GM12864 (cell line): ENCODE data around the gene WDR72.
"Not testable (repeated sequence)": the region's sequence is repeated elsewhere in the genome, so short reads cannot be mapped to it uniquely, and the experiment has no call there.

Experiments used
- DNase-seq: peaks from one replicate; pipeline ENCODE4 v3.0.0-alpha.2; 2011; ENCODE audit warnings: low read depth
- H3K4me3 ChIP-seq: 2 replicates; pipeline ENCODE4 v1.5.1; 2011; ENCODE audit warnings: mild to moderate bottlenecking, low read depth, low read length, control low read depth
- TF ChIP-seq, protein P1 (sequence below): IDR thresholded peaks from 2 replicates; pipeline ENCODE4 v1.5.1; 2011; ENCODE audit warnings: low read depth, mild to moderate bottlenecking, moderate library complexity, low read length, control low read depth, inconsistent platforms; ENCODE audit errors: missing control alignments

WDR72 gene

DNA sequence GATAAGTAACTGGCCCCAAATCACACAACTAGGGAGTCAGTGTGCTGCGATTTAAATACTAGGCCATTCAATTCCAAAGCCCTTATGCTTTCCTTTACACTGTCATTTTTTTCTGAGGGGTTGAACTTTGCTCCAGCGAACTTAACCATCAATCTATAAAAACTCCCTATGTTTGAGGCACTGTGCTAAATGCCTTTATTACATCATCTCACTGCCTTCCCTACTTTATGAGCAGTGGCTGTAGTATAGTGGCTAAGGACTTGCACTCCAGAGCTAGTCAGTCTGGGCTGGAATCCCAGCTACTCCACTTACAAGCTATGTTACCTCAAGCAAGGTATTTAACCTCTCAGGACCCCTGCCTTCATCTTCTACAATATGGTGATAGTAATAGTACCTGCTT, 26.9 kb upstream of the WDR72 start:
- H3K4me3 ChIP-seq = no peak overlapping the region
- TF ChIP-seq, protein P1, sequence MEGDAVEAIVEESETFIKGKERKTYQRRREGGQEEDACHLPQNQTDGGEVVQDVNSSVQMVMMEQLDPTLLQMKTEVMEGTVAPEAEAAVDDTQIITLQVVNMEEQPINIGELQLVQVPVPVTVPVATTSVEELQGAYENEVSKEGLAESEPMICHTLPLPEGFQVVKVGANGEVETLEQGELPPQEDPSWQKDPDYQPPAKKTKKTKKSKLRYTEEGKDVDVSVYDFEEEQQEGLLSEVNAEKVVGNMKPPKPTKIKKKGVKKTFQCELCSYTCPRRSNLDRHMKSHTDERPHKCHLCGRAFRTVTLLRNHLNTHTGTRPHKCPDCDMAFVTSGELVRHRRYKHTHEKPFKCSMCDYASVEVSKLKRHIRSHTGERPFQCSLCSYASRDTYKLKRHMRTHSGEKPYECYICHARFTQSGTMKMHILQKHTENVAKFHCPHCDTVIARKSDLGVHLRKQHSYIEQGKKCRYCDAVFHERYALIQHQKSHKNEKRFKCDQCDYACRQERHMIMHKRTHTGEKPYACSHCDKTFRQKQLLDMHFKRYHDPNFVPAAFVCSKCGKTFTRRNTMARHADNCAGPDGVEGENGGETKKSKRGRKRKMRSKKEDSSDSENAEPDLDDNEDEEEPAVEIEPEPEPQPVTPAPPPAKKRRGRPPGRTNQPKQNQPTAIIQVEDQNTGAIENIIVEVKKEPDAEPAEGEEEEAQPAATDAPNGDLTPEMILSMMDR = no peak
- no peak for DNase-seq

- H3K4me3 ChIP-seq, DNase-seq: not testable (repeated sequence)
Observed at GRCh38 chr15:53785241-53785640, 25.8 kb upstream of the WDR72 start.

DNA sequence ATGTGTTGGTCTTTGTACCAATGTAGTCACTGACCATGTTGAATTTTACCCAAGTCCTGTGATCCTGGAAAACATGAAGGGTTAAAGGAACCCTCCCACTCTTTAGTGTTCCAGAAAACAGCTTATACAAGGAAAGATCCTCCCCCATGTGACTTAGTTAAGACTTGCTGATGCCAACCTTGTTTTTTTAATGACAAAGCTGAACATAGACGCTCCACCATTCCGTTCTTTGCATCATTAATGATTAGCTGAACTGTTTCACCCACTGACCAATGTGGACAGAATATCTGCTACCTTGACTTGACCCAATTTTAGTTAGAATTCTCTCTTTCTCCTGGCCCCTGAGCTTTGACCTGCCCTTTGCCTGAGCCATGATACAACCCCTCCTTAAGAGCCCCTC, 3.5 kb upstream of the WDR72 start:
- DNase-seq = no peak
- TF ChIP-seq, protein P1 = no peak

GRCh38 chr15:53758412-53758811, 1.1 kb downstream of the WDR72 start:
- TF ChIP-seq, protein P1 = no peak
- no peak for DNase-seq
- no peak overlapping the region for H3K4me3 ChIP-seq

More for the DNA sequence above, 3.5 kb upstream of the WDR72 start:
- no peak overlapping the region for H3K4me3 ChIP-seq

DNA sequence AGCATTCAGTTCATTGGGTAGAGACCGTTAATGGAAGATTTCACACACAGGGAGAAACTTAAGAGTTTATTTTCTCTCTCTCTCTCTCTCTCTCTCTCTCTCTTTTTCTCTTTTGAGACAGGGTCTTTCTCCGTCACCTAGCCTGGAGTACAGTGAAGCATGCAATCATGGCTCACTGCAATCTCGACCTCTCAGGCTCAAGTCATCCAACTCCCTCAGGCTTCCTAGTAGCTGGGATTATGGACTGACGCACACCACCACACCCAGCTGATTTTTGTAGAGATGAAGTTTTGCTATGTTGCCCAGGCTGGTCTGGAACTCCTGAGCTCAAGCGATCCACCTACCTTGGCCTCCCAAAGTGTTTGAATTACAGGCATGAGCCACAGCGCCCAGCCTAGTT, 1.6 kb downstream of the WDR72 start:
- TF ChIP-seq, protein P1 = no peak
- no peak overlapping the region for H3K4me3 ChIP-seq
- no peak for DNase-seq

DNA sequence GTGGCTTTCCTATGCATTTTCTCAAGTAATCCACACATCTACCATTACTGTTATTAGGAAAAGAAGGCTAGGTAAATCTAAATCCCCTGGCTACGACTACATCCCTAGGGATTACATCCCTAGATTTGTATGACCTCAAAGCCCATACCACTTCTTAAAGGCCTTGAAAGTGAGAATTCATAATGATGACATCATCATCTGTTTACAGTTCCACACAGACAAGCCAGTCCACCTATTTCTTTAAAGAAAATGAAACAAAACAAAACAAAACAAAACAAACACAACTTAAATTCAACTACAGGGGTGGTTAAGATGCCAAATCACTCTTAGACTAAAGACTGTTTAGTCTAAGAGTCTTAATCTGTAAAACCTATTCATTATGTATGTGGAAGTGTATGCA, 5.7 kb downstream of the WDR72 start:
- no peak overlapping the region for H3K4me3 ChIP-seq
- TF ChIP-seq, protein P1 = no peak
- no peak for DNase-seq

- DNase-seq = no peak
- TF ChIP-seq, protein P1 = no peak
- H3K4me3 ChIP-seq = no peak overlapping the region
Observed at GRCh38 chr15:53752406-53752805, 7.1 kb downstream of the WDR72 start.
